COLO668 (cell line): ENCODE results near the gene CRNKL1.

ENCODE experiments used
- DNase-seq: peaks from one replicate; lab custom pipeline; 2025; ENCODE audit not compliant: unreplicated experiment; lab: John Stamatoyannopoulos, UW

Gene CRNKL1

GRCh38 chr20:19986419-19986818 is 65.8 kb downstream of the CRNKL1 start:
- DNase-seq = no peak
